Heart left ventricle (tissue), 16 donors: ENCODE measurements around the gene SLC39A5. TPM values are rescaled to one million over a fixed set of nuclear protein-coding genes. Genes with fewer than 3 reads are reported as not detected.

Experiments
- ATAC-seq, 4 donors: fragments of 200-7000 bp; cut with Tn5 transposase; one replicate each; pipeline ENCODE4 v1.9.1; 2020 to 2022; ENCODE audit warnings: moderate library complexity in 4 of 4, mild to moderate bottlenecking in 3 of 4, moderate number of reproducible peaks in 1 of 4
- DNase-seq, 5 donors: peaks; one replicate each; pipeline ENCODE4 v3.0.0-alpha.2; 2020
- H3K27ac ChIP-seq, 12 donors: fragments of 200-600 bp; sonication (generic) in 4 of 12; one replicate each; pipeline versions ENCODE4 v1.5.0 to v1.8.0; 2016 to 2022; ENCODE audit warnings: mild to moderate bottlenecking in 2 of 12
- H3K27me3 ChIP-seq, 9 donors: fragments of 200-600 bp; sonication (generic) in 2 of 9; one replicate each; pipeline versions ENCODE4 v1.5.1 to v1.8.0; 2016 to 2022; ENCODE audit warnings: mild to moderate bottlenecking in 3 of 9
- H3K36me3 ChIP-seq, 9 donors: fragments of 200-600 bp; sonication (generic) in 2 of 9; one replicate each; pipeline versions ENCODE4 v1.5.0 to v1.8.0; 2018 to 2022; ENCODE audit warnings: mild to moderate bottlenecking in 2 of 9
- H3K4me1 ChIP-seq, 12 donors: fragments of 200-600 bp; sonication (generic) in 4 of 12; one replicate each; pipeline versions ENCODE4 v1.5.0 to v1.8.0; 2016 to 2022; ENCODE audit warnings: mild to moderate bottlenecking in 3 of 12
- H3K4me3 ChIP-seq, 12 donors: fragments of 200-600 bp; sonication (generic) in 4 of 12; one replicate each; pipeline versions ENCODE4 v1.5.0 to v1.8.0; 2017 to 2022; ENCODE audit warnings: mild to moderate bottlenecking in 9 of 12, moderate library complexity in 4 of 12
- H3K9me3 ChIP-seq, 12 donors: fragments of 200-600 bp; sonication (generic) in 4 of 12; one replicate each; pipeline versions ENCODE4 v1.5.0 to v1.8.0; 2016 to 2022; ENCODE audit warnings: mild to moderate bottlenecking in 1 of 12
- CTCF ChIP-seq, 12 donors: fragments of 200-600 bp; sonication (generic) in 4 of 12; IDR thresholded peaks; one replicate each; pipeline versions ENCODE4 v1.5.0 to v1.8.0; 2018 to 2022; ENCODE audit warnings: antibody characterized with exemption in 12 of 12, mild to moderate bottlenecking in 5 of 12
- POLR2A ChIP-seq, 2 donors: fragments of 450-650 bp; IDR thresholded peaks; one replicate each; pipeline ENCODE4 v1.6.1; 2017; ENCODE audit warnings: antibody characterized with exemption in 2 of 2, mild to moderate bottlenecking in 2 of 2, moderate library complexity in 2 of 2
- WGBS, 4 donors: extraction: QIAGEN DNeasy Blood & Tissue Kit in 2 of 4; methylation state at CpG; one replicate each; pipeline versions ENCODE4 v1.1.5 to v1.1.7; 2013 to 2018; 5-methylcytosine and 5-hydroxymethylcytosine counted together
- intact Hi-C, 10 donors: fragments of 100-400 bp; cut with DNase I; formaldehyde crosslinking; loops; one replicate each; pipeline versions ENCODE4 v1.11.1 to v1.14.2; 2022
- polyA plus RNA-seq, 2 donors: library from polyadenylated mRNA; stranded (reverse); fragments of 200-250 nt; gene quantifications; one replicate each; pipeline ENCODE4 v1.2.3, GENCODE V29; 2013
- total RNA-seq, 9 donors: library from RNA; depleted of rRNA in 2 of 9; stranded (reverse); fragments of >200 nt in 2 of 9; fragmentation: NEBNext Ultra II Directional in 3 of 9; extraction: Animal tissue kit (Norgen Biotek cat#: 25700) in 3 of 9; gene quantifications; one replicate each; pipeline versions ENCODE4 v1.1.0 to v1.2.4, GENCODE V29; 2016 to 2023
- donor health status: ischemic (EF 13 %, LVEDD 7.1; RV severe dilation, severe dysfunction).
- donor health status: healthy with polysubstance abuse.
- donor health status: DM: no; HTN: yes; CAD: no.
- donor health status: DM: no; HTN: no; CAD: no.
- donor health status: ischemic (EF 25% LVEDD 6.9; RV normal size, moderate dysfunction).
- donor health status: ischemic (EF 25% LVEDD 5.7; RV mildly dilated, moderate dysfunction).
- donor health status: healthy.
- donor health status: DM: yes; HTN: yes; CAD: no.
- donor health status: ischemic (EF 35%, LVEDD 5.7; RV mildly dilated, moderate dysfunction).
- donor health status: nonischemic (EF 11% LVEDD 7.7; RV severe dilation, severe dysfunction).
- donor health status: DM: yes; HTN: yes; CAD: no.
- donor health status: PGD.
- donor health status: ischemic (EF 29% LVEDD 5.4; RV normal size, mild dysfunction).
- donor health status: nonischemic (EF 23%, LVEDD 6.1; RV moderate dilation, normal function).

The SLC39A5 gene
- total and polyA plus RNA-seq, 11 donors: 0.12 TPM; not detected in 10

GRCh38 chr12:56256326-56256960 lies 26.6 kb downstream of the SLC39A5 start:
- TF ChIP-seq POLR2A (IDR thresholded peaks at IDR 0.05) (no peak), CTCF (IDR thresholded peaks at IDR 0.05) (peak in 1 of 12 donors; percentile 5)
- Histone ChIP-seq H3K4me1 (peaks cover 5 to 29% (median 23%) of the 10 kb centered on the region in 12 donors), H3K4me3 (peak overlapping the region in 4 of 12 donors; percentile 85 to 99 (median 96)), H3K36me3 (peaks cover 0 to 56% (median 50%) of the 10 kb centered on the region in 9 donors), H3K27me3 (no peaks in the 10 kb centered on the region), H3K27ac (peak overlapping the region in 1 of 12 donors; percentile 5), H3K9me3 (no peaks in the 10 kb centered on the region)
- peak in 1 of 5 donors; percentile 35 for DNase-seq
- intact Hi-C loops: loop anchor here in 4 of 10 donors (5.0 kb wide), 1 partner anchor 34 kb away; the partner anchor contains the start of genes NABP2 (in 4 of the 4) and RNF41 (in 4 of the 4)
- no peak for ATAC-seq
- 36 to 46% (median 41%) methylated on average over 4 of the region's 4 CpGs for WGBS, 4 donors

- 47 to 60% (median 58%) methylated on average over 8 of the region's 8 CpGs for WGBS, 4 donors
- DNase-seq (peak in 1 of 5 donors; percentile 0), ATAC-seq (no peak)
- TF ChIP-seq CTCF (IDR thresholded peaks at IDR 0.05) (no peak), POLR2A (IDR thresholded peaks at IDR 0.05) (no peak)
- H3K4me1 ChIP-seq: peaks cover 5 to 29% (median 23%) of the 10 kb centered on the region in 12 donors
- intact Hi-C loops: loop anchor here in 4 of 10 donors (5.0 kb wide), 1 partner anchor 35 kb away; the partner anchor contains the start of genes NABP2 (in 4 of the 4) and RNF41 (in 4 of the 4)
- H3K4me3 ChIP-seq: peak overlapping the region in 11 of 12 donors; percentile 60 to 99 (median 95)
- H3K27me3 ChIP-seq: no peaks in the 10 kb centered on the region
- no peaks in the 10 kb centered on the region for H3K9me3 ChIP-seq
- H3K36me3 ChIP-seq: peaks cover 0 to 50% (median 44%) of the 10 kb centered on the region in 9 donors
- H3K27ac ChIP-seq: peak overlapping the region in 3 of 12 donors; percentile 74 to 92 (median 87)
Observed at GRCh38 chr12:56257071-56257470, 27.2 kb downstream of the SLC39A5 start.

- Histone ChIP-seq H3K9me3 (no peaks in the 10 kb centered on the region), H3K36me3 (peaks cover 0 to 45% (median 39%) of the 10 kb centered on the region in 9 donors), H3K4me1 (peaks cover 5 to 29% (median 23%) of the 10 kb centered on the region in 12 donors), H3K27ac (peak overlapping the region; percentile 51 to 97 (median 90)), H3K27me3 (no peaks in the 10 kb centered on the region), H3K4me3 (peak overlapping the region; percentile 60 to 99 (median 96))
- peak in 3 of 4 donors; percentile 15 to 35 (median 33) for ATAC-seq
- TF ChIP-seq POLR2A (IDR thresholded peaks at IDR 0.05) (no peak), CTCF (IDR thresholded peaks at IDR 0.05) (no peak)
- intact Hi-C loops: loop anchor here in 6 of 10 donors (2.0 to 5.0 kb wide), 3 partner anchors 33 to 65 kb away; partner anchors contain the start of genes NABP2 (in 6 of the 6) and RNF41 (in 4 of the 6)
- WGBS, 4 donors: 0 to 1% (median 1%) methylated on average over 10 to 27 of the region's 27 CpGs
- no peak for DNase-seq
Observed at GRCh38 chr12:56257491-56258067, 27.7 kb downstream of the SLC39A5 start.
